ENCODE results near the gene NSUN6. TPM values are rescaled to one million over a fixed set of nuclear protein-coding genes. Genes with fewer than 3 reads are reported as not detected.

The NSUN6 gene
- total RNA-seq, 1 experiment from 2014 or later = 12.5 TPM

DNA sequence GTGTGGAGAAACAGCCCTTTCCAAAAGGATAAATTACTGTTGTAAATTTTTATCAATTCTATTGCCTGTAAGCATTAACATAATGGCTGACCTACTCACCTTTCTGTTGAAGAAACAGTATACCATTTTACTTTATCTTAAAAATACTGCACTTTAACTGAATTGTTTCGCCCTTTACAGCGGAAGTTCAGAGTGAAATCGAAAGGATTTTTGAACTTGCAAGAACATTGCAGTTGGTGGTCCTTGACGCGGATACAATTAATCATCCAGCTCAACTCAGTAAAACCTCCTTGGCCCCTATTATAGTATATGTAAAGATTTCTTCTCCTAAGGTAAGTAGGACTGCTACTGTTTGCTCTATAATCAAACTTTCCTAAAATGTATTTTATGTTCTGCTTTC, 117.5 kb downstream of the NSUN6 start:
- BruUV-seq (replicated peaks) = no TSS peak
- no peak overlapping the region for H3K4me3 ChIP-seq (replicated peaks in 1 of 2; ENCODE audit: low read depth in 1 of 2, low read length in 2 of 2)
- no peaks in the 10 kb centered on the region for H3K27me3 ChIP-seq (ENCODE audit: insufficient read depth, low read length)
- no peaks in the 10 kb centered on the region for H3K9me2 ChIP-seq (ENCODE audit: insufficient read depth)
- DNase-seq (ENCODE audit: low read depth, low spot score) (no peak), ATAC-seq (no peak)
- ChIA-PET POLR2A (no interaction called here), RAD21 (ENCODE audit: low non-redundant PET in 1 of 2, low total read pairs in 2 of 2, uncharacterized antibody in 2 of 2, unreplicated experiment in 2 of 2) (no interaction called here), CTCF (no interaction called here)
- H2AFZ ChIP-seq (ENCODE audit: low read depth, low read length, poor library complexity, severe bottlenecking) = no peak overlapping the region
- H3K9ac ChIP-seq (ENCODE audit: low read length) = no peak overlapping the region
- H3K9me3 ChIP-seq (ENCODE audit: control insufficient read depth in 1 of 2, insufficient read depth in 1 of 2, low read depth in 1 of 2, low read length in 2 of 2) = no peaks in the 10 kb centered on the region
- H3K79me2 ChIP-seq (ENCODE audit: insufficient read depth, low read length) = no peaks in the 10 kb centered on the region
- H3K36me3 ChIP-seq (ENCODE audit: control insufficient read depth in 1 of 2, insufficient read depth in 2 of 2, low read length in 2 of 2) = no peaks in the 10 kb centered on the region; a peak in 1 of 4 replicates
- intact Hi-C loops (cut with micrococcal nuclease) = no loop called here
- no peaks in the 10 kb centered on the region for H3K4me1 ChIP-seq (ENCODE audit: control insufficient read depth in 1 of 2, insufficient read depth in 2 of 2, low read length in 2 of 2)
- no peak overlapping the region for H3K4me2 ChIP-seq (ENCODE audit: low read length)
- H4K20me1 ChIP-seq (ENCODE audit: insufficient read depth) = no peaks in the 10 kb centered on the region
- TF ChIP-seq, protein P1, sequence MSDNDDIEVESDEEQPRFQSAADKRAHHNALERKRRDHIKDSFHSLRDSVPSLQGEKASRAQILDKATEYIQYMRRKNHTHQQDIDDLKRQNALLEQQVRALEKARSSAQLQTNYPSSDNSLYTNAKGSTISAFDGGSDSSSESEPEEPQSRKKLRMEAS (IDR thresholded peaks at IDR 0.05) = no peak
- TF ChIP-seq ZFX (IDR thresholded peaks at IDR 0.05) (no peak), EZH2phosphoT487 (IDR thresholded peaks at IDR 0.05; ENCODE audit: borderline replicate concordance) (no peak), JUND (IDR thresholded peaks at IDR 0.05) (no peak)
- TF ChIP-seq, protein P2, sequence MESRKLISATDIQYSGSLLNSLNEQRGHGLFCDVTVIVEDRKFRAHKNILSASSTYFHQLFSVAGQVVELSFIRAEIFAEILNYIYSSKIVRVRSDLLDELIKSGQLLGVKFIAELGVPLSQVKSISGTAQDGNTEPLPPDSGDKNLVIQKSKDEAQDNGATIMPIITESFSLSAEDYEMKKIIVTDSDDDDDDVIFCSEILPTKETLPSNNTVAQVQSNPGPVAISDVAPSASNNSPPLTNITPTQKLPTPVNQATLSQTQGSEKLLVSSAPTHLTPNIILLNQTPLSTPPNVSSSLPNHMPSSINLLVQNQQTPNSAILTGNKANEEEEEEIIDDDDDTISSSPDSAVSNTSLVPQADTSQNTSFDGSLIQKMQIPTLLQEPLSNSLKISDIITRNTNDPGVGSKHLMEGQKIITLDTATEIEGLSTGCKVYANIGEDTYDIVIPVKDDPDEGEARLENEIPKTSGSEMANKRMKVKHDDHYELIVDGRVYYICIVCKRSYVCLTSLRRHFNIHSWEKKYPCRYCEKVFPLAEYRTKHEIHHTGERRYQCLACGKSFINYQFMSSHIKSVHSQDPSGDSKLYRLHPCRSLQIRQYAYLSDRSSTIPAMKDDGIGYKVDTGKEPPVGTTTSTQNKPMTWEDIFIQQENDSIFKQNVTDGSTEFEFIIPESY (IDR thresholded peaks at IDR 0.05; ENCODE audit: extremely low read depth, insufficient replicate concordance, low read length) = no peak
- TF ChIP-seq, protein P3, sequence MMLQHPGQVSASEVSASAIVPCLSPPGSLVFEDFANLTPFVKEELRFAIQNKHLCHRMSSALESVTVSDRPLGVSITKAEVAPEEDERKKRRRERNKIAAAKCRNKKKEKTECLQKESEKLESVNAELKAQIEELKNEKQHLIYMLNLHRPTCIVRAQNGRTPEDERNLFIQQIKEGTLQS (IDR thresholded peaks at IDR 0.05) = no peak
- no peak overlapping the region for H3K27ac ChIP-seq (ENCODE audit: low read depth, low read length)

DNA sequence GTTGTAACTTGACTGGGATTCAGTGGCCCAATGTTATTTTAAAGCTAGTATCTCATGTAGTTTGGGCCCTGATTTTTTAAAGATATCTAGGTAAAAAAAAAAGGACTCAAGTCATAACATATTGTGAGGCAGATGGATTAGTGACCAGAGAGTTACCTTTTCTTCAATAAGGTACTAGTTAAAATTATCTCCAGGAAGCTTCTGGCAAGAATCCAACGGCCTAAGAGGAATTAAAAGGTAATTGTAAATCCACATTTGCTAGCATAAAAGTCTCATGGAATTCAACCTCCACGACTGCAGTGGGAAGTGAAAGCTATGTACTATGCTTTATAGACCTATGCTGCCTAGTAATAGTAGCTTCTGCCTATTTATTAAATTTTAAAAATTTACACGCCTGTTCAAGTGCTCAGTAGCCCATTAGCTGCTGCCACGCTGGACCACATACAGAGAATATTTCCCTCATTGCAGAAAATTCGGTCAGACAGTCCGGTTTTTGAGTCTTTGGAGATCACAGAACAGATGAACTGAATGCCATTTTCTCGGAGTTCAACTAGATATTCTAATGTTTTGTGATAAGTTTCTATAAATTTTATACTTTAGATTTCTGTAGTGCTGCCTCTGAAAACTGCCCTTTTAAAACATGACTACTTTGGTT, 118.4 kb downstream of the NSUN6 start:
- Histone ChIP-seq H3K79me2 (ENCODE audit: insufficient read depth, low read length) (no peaks in the 10 kb centered on the region), H3K4me3 (replicated peaks in 1 of 2; ENCODE audit: low read depth in 1 of 2, low read length in 2 of 2) (no peak overlapping the region), H3K9me3 (ENCODE audit: control insufficient read depth in 1 of 2, insufficient read depth in 1 of 2, low read depth in 1 of 2, low read length in 2 of 2) (no peaks in the 10 kb centered on the region), H3K9ac (ENCODE audit: low read length) (no peak overlapping the region), H3K4me1 (ENCODE audit: control insufficient read depth in 1 of 2, insufficient read depth in 2 of 2, low read length in 2 of 2) (no peaks in the 10 kb centered on the region), H3K4me2 (ENCODE audit: low read length) (no peak overlapping the region), H3K27ac (ENCODE audit: low read depth, low read length) (no peak overlapping the region), H4K20me1 (ENCODE audit: insufficient read depth) (no peaks in the 10 kb centered on the region), H3K36me3 (ENCODE audit: control insufficient read depth in 1 of 2, insufficient read depth in 2 of 2, low read length in 2 of 2) (no peaks in the 10 kb centered on the region; a peak in 1 of 4 replicates), H3K9me2 (ENCODE audit: insufficient read depth) (no peaks in the 10 kb centered on the region), H3K27me3 (ENCODE audit: insufficient read depth, low read length) (no peaks in the 10 kb centered on the region), H2AFZ (ENCODE audit: low read depth, low read length, poor library complexity, severe bottlenecking) (no peak overlapping the region)
- BruUV-seq (replicated peaks) = no TSS peak
- no peak for DNase-seq (ENCODE audit: low read depth, low spot score)
- ChIA-PET RAD21 (ENCODE audit: low non-redundant PET in 1 of 2, low total read pairs in 2 of 2, uncharacterized antibody in 2 of 2, unreplicated experiment in 2 of 2) (no interaction called here), CTCF (no interaction called here), POLR2A (no interaction called here)
- ATAC-seq = no peak
- intact Hi-C loops (cut with micrococcal nuclease) = no loop called here
- no peak for TF ChIP-seq EGR1 (IDR thresholded peaks at IDR 0.05; ENCODE audit: low read depth)
- TF ChIP-seq EZH2 (IDR thresholded peaks at IDR 0.05) = no peak
- TF ChIP-seq POLR2A (IDR thresholded peaks at IDR 0.05; ENCODE audit: borderline replicate concordance, extremely low read depth, insufficient read depth, insufficient read length) = no peak
- TF ChIP-seq, protein P3 (IDR thresholded peaks at IDR 0.05) = no peak
- TF ChIP-seq TCF7L2 (IDR thresholded peaks at IDR 0.05; ENCODE audit: borderline replicate concordance, extremely low read depth, insufficient read depth, insufficient read length) = no peak
- TF ChIP-seq, protein P1 (IDR thresholded peaks at IDR 0.05) = no peak
- TF ChIP-seq ELF1 (IDR thresholded peaks at IDR 0.05; ENCODE audit: borderline replicate concordance, low read depth) = no peak
- no peak for TF ChIP-seq RAD21 (IDR thresholded peaks at IDR 0.05; ENCODE audit: low read depth)
- TF ChIP-seq JUND (IDR thresholded peaks at IDR 0.05) = no peak
- TF ChIP-seq EZH2phosphoT487 (IDR thresholded peaks at IDR 0.05; ENCODE audit: borderline replicate concordance) = no peak
- no peak for TF ChIP-seq YY1 (IDR thresholded peaks at IDR 0.05; ENCODE audit: extremely low read depth, insufficient replicate concordance, low read depth, low read length)
- no peak for TF ChIP-seq ZNF274 (IDR thresholded peaks at IDR 0.05; ENCODE audit: low read depth, low read length)
- TF ChIP-seq SIN3A (IDR thresholded peaks at IDR 0.05; ENCODE audit: low read depth) = no peak
- TF ChIP-seq ZFX (IDR thresholded peaks at IDR 0.05) = no peak
- TF ChIP-seq SRF (IDR thresholded peaks at IDR 0.05; ENCODE audit: low read depth) = no peak
